Ureter (tissue), 1 donor: ENCODE results near the gene ALK. TPM values are rescaled to one million over a fixed set of nuclear protein-coding genes. Genes with fewer than 3 reads are reported as not detected.

Experiments
- DNase-seq: peaks from one replicate; pipeline ENCODE4 v3.0.0-alpha.2; 2020; ENCODE audit warnings: low spot score
- total RNA-seq: library from RNA; stranded (reverse); gene quantifications from one replicate; pipeline ENCODE4 v1.2.4, GENCODE V29; 2023
- donor health status: DM: yes; HTN: yes; CAD: no.

Gene ALK
- total RNA-seq, 1 donor from 2014 or later = 0.36 TPM

GRCh38 chr2:29226808-29227207 is 694.6 kb downstream of the ALK start:
- DNase-seq = no peak

DNA sequence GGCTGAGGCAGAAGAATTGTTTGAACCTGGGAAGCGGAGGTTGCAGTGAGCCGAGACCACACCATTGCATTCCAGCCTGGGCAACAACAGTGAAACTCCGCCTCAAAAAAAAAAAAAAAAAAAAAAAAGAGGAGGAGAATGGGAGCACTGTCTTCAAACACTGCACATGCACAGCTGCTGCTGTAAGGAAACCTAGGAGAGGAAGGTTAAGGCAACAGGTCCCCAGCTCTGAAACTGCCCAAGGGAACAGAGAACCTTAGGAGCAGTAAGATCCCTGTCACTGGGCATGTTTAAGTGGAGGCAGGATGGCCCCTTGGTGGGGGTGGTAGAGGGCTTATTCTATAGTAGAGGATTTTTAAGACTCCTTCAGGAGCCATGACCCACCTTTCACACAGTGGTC is 695.0 kb downstream of the ALK start:
- no peak for DNase-seq

DNA sequence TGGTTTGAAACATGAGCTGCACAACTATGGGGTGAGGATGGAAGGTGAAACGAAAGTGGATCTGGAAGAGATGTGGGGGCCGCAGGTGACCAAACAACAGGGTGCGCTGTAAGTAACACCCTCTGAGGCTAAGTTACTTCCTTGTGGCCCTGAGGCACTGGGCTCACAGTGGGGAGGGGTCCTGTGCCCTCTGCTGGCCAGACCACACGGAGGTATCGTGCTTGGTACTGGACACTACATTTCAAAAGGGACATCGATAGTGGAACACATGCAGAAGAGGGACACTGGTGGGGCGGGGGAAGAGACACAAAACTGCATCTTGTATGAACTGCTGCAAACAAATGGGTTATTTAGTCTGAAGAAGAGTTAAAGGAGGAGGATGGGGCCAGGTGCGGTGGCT is 695.6 kb downstream of the ALK start:
- DNase-seq = no peak

DNA sequence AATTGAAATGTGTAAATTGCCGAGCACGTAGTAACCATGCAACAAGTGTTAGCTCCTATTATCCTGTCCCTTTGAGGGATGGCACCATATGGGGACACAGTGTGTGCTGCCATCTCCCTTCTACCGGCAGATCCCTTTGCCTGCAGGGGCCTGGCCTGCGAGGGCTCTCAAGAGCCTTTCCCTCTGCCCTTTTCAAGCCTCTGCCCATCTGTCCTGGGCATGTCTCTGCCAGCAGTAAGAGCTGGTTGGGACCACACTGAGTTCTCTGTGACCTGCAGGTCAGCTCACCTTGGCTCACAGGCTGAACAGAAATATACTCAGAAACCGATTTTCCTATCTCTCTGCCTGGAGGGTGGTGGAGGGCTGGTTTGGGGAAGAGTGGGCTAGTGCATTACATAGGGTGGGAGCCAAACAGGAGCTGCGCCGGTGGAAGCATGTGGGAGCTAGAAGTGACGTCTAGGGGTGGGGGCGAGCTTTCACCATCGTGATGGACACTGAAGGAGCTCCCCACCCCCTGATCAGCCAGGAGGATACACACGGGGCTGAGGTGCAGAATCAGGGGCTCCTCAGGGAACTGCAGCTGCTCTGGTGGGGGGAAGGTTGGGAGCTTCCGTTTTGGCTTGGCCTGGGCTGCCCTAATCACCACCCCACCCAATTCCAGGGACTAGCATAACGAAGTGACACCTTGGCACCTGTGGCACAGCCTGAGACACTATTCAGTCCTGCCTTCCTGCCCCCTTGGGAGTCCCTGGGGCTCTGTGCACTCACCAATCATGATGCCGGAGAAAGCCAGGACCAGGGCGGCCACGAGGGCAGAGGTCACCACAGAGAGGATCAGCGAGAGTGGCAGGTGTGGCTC is 696.5 kb downstream of the ALK start:
- no peak for DNase-seq

GRCh38 chr2:29223851-29224692 is 697.3 kb downstream of the ALK start:
- peak; percentile 68 for DNase-seq

DNA sequence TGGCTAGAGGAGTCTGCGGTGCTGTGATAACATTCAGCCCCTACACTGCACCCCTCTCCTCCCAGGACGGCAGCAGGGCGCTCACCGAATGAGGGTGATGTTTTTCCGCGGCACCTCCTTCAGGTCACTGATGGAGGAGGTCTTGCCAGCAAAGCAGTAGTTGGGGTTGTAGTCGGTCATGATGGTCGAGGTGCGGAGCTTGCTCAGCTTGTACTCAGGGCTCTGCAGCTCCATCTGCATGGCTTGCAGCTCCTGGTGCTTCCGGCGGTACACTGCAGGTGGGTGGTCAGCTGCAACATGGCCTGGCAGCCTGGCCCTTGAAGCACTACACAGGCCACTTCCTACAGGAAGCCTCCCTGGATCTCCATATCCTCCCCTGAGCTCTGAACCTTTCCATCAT is 698.1 kb downstream of the ALK start:
- no peak for DNase-seq

DNA sequence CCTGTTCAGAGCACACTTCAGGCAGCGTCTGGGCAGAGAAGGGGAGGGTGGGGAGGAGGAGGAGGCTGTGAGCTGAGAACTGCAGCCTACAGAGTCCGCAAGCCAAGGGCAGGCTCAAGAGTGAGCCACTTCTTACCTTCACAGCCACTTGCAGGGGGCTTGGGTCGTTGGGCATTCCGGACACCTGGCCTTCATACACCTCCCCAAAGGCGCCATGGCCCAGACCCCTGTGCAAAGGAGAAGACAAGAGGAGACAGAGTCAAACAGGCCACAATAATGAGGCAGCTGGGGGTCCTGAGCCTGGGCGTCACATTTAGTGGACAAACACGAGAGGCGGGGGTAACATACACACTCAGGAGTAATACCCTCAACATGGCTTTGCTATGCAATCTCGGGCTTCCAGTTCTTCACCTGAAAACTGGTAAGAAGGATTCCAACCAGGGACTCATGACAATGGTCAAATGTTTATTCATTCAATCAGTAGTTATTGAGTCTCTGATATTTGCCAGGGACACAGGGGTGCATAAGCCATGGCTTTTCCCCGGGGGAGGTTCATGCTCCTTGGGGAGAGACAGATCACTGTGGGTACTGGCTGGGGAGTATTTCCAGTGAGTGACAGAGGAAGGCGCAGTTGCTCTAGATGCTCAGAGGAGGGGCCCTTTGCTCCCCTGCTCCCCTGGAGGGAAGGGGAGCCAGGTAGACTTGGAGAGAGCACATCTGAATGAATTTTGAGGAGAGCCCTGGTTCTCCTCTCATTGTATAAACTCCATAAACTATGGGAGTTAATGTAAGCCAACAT is 698.8 kb downstream of the ALK start:
- no peak for DNase-seq

- no peak for DNase-seq
Observed at GRCh38 chr2:29220506-29221270, 700.7 kb downstream of the ALK start.

DNA sequence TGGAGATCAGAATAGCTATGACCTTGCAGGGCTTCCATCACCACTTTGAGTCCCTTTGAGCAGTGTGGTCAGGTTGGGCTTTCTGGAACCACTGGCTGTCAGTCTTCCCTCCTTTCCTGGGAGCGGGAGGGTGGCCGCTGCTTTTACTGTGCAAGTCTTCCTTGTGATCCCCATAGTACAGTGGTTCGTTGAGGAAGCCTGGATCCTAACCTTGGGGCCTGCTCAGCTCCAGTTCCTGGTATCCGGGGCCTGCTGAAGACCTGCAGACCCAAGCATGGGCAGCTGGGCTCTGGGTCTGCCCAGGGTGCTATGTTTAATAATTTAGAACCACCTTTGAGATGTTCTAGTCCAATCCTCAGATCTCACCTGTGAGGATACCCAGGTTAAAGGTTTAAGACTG is 702.0 kb downstream of the ALK start:
- peak; percentile 22 for DNase-seq

GRCh38 chr2:29218550-29219125 is 702.7 kb downstream of the ALK start:
- DNase-seq = peak; percentile 6

DNA sequence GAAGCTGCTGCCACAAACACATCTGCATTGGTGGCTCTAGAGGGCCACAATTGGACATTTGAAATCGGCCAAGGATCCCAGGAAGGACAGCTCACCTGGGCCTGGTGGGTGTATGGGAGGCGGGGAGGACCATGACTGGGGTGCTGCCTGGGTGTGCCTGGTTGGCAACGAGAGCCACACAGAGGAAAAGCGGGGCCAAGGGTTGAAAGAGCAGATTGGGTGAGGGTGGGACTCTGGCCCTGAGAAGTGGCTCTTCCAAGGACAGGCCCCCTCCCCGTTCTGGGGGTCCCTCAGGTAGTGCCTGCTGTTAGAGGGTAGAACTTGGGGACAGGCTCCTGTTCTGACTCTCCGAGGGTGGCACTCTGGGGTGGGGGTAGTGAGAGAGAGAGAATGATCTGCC is 703.3 kb downstream of the ALK start:
- DNase-seq = peak; percentile 18

GRCh38 chr2:29216609-29216909 is 704.8 kb downstream of the ALK start:
- DNase-seq = no peak

DNA sequence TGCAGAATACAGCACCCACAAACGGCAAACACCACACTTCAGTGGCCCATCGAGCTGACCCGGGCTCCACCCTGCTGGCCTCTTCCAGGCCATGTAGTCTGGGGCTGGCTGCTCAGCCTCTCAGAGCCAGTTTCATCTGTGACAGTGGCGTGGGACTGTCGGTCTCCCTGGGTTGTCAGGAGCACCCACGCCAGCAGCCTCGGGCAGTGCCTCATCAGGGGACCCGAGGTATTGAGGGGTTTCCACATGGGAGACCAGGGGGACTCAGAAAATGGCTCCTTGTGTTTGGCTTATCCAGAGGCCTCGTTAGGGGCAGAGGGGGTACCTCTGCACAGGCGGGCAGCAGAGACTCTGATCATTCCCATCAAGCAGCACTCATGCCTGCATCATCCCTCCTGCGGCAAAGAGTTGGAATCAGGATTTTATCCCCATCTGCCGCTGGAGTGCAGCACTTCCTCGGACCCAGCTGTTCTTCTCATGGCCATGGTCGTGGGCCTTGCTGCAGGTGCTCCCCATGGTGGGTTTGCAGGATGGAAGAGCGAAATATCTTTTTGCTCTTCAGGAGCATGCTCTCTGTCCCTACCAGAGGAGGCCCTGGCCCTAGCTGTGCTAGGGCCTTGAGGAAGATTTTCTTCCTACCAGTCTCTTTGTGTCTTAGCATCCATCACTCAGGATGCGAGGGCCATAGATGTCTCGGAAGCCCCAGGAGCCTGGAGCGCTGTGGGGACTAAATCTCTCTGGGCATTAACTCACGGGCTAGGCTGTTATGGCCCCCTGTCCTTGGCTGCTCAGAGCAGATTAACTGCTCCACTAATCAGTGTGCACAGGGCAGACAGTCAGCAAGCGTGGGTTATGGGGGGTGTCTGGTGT is 705.4 kb downstream of the ALK start:
- DNase-seq = no peak

- no peak for DNase-seq
Observed at GRCh38 chr2:29215073-29215472, 706.3 kb downstream of the ALK start.

DNA sequence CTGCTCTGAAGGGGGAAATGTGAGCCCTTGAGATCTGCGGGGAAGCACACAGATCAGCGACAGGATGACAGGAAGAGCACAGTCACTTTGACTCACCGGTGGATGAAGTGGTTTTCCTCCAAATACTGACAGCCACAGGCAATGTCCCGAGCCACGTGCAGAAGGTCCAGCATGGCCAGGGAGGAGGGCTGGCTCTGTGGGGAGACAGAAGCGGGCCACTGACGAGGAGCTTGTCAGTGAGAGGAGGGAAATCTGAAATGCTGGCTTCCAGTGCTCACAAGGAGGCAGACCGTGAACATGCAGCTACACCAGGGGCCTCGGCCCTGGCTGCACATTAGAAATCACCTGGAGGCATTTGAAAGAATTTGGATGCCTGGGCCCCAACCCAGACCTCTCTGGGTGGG is 707.5 kb downstream of the ALK start:
- no peak for DNase-seq

DNA sequence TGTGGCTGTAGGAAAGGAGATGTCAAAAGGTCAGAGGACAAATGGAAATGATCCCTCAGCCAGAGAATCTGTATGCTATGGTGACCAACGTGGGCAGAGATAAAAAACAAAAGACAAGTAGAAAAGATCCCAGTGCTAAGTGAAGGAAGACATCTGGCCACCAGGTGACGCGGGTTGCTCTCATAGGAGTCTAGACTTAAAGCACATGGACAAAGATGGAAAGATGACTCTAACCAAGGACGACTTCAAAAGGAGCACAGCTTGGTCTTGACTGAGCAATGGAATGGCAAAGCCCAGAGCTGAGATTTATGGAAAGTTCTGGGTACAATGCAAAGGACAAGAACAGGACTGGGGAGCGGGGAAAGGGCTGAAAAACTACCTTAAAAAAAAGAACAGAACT is 709.4 kb downstream of the ALK start:
- DNase-seq = no peak

DNA sequence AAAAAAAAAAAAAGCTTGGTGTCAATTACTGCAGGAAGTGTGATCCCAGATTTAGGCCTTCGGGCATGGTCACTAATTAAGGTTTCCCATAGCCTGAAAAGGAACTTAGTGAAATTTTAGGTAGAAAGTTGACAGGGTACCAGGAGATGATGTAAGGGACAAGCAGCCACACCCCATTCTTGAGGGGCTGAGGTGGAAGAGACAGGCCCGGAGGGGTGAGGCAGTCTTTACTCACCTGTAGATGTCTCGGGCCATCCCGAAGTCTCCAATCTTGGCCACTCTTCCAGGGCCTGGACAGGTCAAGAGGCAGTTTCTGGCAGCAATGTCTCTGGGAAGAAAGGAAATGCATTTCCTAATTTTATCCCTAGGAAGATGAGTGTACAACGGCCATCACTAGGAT is 711.8 kb downstream of the ALK start:
- DNase-seq = no peak

DNA sequence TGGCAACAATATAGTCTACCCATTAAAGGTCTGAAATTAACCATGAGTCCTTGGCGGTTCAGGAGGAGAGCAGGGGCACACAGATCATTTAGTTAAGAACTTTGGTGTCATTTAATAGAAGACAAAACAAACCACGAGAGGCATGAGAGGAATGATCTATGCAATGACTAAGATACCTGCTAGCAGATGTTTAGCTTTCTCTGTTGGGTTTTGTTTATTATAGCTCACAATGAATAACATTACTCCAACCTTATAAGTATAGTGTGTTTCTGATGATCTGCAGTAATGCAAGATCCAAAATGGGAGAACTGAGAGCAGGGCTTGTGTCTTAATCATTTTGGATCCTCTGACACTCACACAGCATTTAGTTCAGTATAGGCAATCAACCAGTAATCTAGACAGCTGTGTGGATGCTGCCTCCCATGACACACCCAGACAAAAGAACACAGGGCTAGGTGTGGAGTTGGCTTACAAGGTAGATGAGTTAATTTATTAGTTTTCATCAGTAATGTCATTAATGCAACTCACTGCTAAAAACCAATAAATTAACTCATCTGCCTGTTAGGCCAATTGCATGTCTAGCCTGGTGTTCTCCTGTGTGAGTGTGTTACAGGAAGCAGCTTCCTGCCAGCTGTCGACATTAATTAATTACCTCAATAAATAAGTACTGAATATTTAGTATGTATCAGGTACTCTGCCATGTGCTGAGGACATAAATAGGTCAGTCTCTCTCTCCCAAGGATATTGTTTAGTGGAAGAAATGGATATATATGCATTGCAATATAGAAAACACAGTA is 713.8 kb downstream of the ALK start:
- no peak for DNase-seq

- DNase-seq = no peak
Observed at GRCh38 chr2:29206941-29207340, 714.4 kb downstream of the ALK start.
